Endometrial microvascular endothelial cells (primary cell): Measurements from ENCODE around the gene CADPS2. TPM values are rescaled to one million over a fixed set of nuclear protein-coding genes. Genes with fewer than 3 reads are reported as not detected.
"Not testable (repeated sequence)": the region's sequence is repeated elsewhere in the genome, so short reads cannot be mapped to it uniquely, and the experiment has no call there.

Experiments
- in situ Hi-C: cut with HindIII; loops from 2 replicates; pipeline ENCODE4 v1.10.0; 2017; ENCODE audit warnings: low sequenced_read_pairs, low pct_unique_long_range_greater_than_20kb; ENCODE audit errors: inconsistent ontology term
- total RNA-seq: library from RNA; depleted of rRNA; stranded (reverse); fragments of >200 nt; gene quantifications from one replicate; pipeline ENCODE4 v1.2.3, GENCODE V29; 2015; ENCODE audit errors: inconsistent ontology term

CADPS2 gene
- total RNA-seq, 1 donor from 2014 or later: 43.5 TPM

GRCh38 chr7:122635481-122635880, 250.8 kb downstream of the CADPS2 start:
- in situ Hi-C loops: not testable (repeated sequence)

GRCh38 chr7:122633472-122633871, 252.8 kb downstream of the CADPS2 start:
- in situ Hi-C loops: no loop called here

DNA sequence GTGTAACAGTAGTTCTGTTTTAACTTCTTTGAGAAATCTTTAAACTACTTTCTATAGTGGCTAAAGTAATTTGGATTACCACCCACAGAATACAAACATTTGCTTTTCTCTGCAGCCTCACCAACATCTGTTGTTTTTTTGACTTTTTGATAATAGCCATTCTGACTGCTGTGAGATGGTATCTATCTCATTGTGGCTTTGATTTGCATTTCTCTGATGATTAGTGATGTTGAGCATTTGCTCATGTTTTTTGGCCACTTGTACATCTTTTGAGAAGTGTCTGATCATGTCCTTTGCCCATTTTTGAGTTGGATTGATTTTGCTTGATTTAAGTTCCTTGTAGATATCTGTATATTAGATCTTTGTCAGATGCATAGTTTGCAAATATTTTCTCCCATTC, 254.0 kb downstream of the CADPS2 start:
- in situ Hi-C loops: no loop called here

DNA sequence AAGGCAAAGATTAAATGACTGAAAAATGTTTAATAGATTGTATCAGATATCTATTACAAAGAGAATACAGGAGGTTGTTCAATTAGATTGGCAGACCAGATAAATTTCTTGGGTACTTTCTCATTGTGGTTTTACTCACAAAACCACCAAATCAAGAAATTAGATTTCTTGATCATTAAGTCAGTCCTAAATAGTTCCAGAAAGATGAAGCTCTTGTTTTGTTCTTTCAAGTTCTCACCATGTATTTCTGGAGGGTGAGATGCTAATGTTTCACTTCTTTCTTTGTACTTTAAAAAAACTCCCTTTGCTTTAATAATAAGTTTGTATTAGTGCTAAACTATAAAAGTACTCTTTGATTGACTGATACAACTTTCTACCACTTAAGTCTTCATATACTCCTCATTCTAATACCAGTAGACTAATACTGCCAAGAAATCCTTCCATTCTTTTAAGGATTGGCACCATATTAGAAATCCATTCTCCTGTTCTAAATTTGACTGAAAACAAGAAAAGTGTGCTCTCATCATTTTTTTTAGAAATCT, 256.8 kb downstream of the CADPS2 start:
- in situ Hi-C loops: no loop called here

GRCh38 chr7:122628651-122629411, 257.4 kb downstream of the CADPS2 start:
- in situ Hi-C loops: no loop called here

- in situ Hi-C loops: no loop called here
Measured at GRCh38 chr7:122626785-122627184, 259.5 kb downstream of the CADPS2 start.

DNA sequence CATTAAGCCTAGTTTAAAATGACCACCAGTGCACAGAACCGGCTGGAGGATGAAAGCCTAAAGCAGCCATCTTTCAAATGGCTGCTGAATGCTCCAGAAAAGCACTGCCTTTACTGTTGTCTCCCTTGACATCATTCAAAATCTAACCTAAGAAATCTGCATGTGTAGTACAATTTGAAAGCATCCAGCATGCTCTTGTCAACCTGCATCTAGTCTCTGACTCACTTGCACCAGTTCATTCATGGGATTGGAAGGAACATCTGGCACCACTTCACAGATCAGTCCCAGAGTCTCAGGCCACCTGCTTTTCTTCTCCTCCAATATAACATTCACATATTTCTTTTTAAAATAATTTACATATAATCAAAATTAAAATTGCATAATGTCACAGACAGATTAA, 263.6 kb downstream of the CADPS2 start:
- in situ Hi-C loops: no loop called here

DNA sequence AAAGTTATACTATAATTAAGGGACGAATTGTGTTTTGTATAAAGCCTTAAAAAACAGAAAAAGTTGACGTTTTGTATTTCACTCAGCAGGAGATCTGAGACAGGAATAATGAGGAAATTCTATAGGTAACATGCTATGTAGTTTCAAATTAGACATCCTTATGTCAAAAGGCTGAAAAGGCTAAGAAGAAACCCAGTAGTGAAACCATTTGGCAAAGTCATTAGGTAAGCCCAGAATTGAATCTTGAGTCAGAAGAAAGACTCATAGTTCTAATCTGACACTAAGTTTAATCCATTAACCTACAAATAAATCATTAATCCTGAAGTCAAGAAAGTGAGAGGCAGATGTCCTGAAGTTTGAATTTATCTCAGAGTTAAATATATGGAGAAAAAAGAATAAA, 266.6 kb downstream of the CADPS2 start:
- in situ Hi-C loops: no loop called here

DNA sequence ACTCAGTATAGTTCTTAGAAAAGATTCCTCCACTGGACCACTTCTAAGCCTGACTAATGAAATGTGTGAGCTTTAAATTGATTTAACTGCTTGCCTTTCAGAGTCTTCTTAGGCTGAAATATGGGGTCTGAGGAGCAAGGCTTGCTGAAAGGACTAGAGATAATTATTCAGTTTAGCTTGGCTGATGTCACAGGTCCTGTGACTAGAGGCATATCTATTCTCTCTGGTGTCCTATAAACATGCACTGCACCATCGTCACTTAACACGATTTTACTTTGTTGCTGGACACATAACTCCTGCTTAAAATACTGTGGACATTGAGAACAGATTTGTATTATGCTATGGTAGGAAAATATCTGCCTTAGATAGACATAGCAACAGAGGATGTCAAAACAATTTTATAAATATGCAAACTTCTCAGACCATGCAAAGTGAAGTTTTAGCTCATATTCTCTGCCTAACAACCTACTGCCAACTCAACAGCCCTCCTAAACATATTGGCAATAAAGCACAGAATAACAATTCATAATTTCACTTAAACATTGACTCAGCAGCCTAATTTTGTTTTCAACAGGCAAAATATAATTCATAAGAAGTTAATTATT, 267.6 kb downstream of the CADPS2 start:
- in situ Hi-C loops: no loop called here

DNA sequence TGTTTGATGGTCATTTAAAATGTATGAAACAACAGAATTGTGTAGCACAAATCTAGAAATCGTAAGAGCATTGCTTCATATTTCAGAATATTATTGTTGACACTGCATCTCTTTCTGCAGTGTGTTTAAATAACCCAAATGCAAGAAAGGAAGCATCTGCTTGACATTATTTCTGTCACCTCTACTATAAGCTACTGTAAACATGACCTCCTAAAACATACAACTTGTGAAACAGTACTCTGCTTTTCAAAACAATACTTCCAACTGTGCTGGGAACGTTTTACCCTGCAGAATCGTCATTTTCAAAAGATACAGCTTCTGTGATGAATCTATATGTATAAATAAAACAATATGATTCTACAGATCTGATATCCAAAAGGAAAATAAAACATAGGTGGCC, 269.3 kb downstream of the CADPS2 start:
- in situ Hi-C loops: no loop called here

DNA sequence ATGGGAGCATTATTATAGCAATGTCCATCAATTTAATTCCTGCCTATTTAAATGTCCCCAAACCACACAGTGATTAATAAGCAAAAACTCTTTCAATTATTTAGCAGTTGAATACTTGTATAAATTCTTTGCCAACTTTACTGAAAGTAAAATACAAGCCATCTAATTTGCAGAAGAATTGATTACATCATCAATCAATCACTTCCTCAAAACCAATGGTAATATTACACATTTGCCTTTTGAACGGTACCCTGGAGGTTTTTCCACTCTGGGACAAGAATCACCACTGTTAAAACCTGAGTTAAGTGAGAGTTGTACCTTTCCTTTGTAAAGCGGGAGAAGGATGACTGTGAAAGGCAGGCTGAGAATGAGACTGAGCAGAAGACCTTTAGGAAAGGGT, 280.3 kb downstream of the CADPS2 start:
- in situ Hi-C loops: no loop called here

GRCh38 chr7:122604251-122604650, 282.0 kb downstream of the CADPS2 start:
- in situ Hi-C loops: no loop called here

- in situ Hi-C loops: no loop called here
Measured at GRCh38 chr7:122602800-122603199, 283.5 kb downstream of the CADPS2 start.

DNA sequence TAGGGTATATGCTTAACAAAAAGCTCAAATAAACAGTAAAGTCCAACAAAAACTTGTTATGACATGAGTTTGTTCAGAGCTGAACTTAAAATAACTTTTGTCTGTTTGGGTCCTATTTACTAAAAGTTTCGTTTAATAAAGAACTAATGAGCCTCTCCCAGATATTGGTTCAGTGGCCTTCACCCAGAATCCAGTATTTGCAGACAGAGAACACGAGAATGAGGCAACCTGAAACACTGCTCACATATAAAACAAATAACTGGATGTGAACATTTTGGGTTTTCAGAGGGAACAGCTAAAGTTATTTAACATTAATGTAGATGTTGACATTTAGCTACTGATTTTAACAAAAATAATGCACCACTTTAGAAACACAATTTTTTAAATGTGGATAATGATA, 285.6 kb downstream of the CADPS2 start:
- in situ Hi-C loops: no loop called here

DNA sequence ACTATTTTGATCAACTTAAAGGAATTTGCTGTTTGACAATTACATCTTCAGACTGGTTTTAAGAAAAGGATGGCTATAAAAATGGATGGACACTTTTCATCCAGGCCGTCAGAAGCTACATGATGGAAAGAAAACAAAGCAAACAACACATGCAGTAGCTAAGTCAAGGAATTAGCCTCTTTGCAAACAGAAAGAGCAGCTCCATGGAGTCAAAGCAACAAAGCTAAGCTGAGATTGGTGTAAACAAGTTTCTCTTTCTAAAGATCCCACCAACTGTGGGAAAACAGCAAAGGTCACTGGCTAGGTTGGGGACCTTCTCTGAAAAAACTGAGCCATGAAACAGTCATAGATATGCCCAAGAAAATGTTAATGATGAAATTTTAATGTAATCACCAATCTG, 286.2 kb downstream of the CADPS2 start:
- in situ Hi-C loops: no loop called here

- in situ Hi-C loops: no loop called here
Measured at GRCh38 chr7:122597277-122597676, 289.0 kb downstream of the CADPS2 start.

GRCh38 chr7:122595885-122596284, 290.4 kb downstream of the CADPS2 start:
- in situ Hi-C loops: no loop called here

- in situ Hi-C loops: no loop called here
Measured at GRCh38 chr7:122588621-122589020, 297.6 kb downstream of the CADPS2 start.

GRCh38 chr7:122584676-122585251, 301.5 kb downstream of the CADPS2 start:
- in situ Hi-C loops: no loop called here

DNA sequence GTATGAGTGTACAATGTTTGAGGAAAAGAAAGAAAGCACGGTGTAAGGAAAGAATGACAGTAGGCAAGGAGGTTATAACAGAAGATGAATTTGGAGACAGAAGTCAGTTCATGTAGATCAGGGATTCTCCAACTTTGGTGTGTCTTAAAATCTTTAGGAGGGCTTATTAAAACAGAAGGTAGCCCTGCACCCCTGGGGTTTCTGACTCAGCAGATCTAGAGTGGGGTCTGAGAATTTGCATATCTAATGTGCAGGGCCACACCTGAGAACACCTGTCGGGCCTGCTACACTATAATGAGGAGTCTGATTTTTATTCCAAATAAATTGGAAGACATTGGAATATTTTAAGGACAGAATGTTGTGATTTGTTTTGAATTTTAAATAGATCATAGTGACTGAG, 307.9 kb downstream of the CADPS2 start:
- in situ Hi-C loops: no loop called here
